GM12864 (cell line): ENCODE data around the gene CDH23.

Source experiments
- DNase-seq: peaks from one replicate; pipeline ENCODE4 v3.0.0-alpha.2; 2011; ENCODE audit warnings: low read depth
- H3K4me3 ChIP-seq: 2 replicates; pipeline ENCODE4 v1.5.1; 2011; ENCODE audit warnings: mild to moderate bottlenecking, low read depth, low read length, control low read depth
- CTCF ChIP-seq: IDR thresholded peaks from 2 replicates; pipeline ENCODE4 v1.5.1; 2011; ENCODE audit warnings: low read depth, mild to moderate bottlenecking, moderate library complexity, low read length, control low read depth, inconsistent platforms; ENCODE audit errors: missing control alignments

The CDH23 gene

GRCh38 chr10:71444284-71445054 is 47.7 kb downstream of the CDH23 start:
- no peak for TF ChIP-seq CTCF
- no peak overlapping the region for H3K4me3 ChIP-seq
- no peak for DNase-seq

GRCh38 chr10:71447676-71448075 is 51.0 kb downstream of the CDH23 start:
- H3K4me3 ChIP-seq: no peak overlapping the region
- no peak for TF ChIP-seq CTCF
- no peak for DNase-seq

- no peak overlapping the region for H3K4me3 ChIP-seq
- DNase-seq: no peak
- TF ChIP-seq CTCF: no peak
Measured at GRCh38 chr10:71448146-71448545, 51.4 kb downstream of the CDH23 start.

GRCh38 chr10:71449026-71449425 is 52.3 kb downstream of the CDH23 start:
- no peak for DNase-seq
- H3K4me3 ChIP-seq: no peak overlapping the region
- TF ChIP-seq CTCF: no peak

- DNase-seq: no peak
- TF ChIP-seq CTCF: no peak
- H3K4me3 ChIP-seq: no peak overlapping the region
Measured at GRCh38 chr10:71451754-71452153, 55.0 kb downstream of the CDH23 start.

- H3K4me3 ChIP-seq: no peak overlapping the region
- no peak for DNase-seq
- no peak for TF ChIP-seq CTCF
Measured at GRCh38 chr10:71453186-71453585, 56.5 kb downstream of the CDH23 start.

GRCh38 chr10:71454347-71454746 is 57.6 kb downstream of the CDH23 start:
- no peak for TF ChIP-seq CTCF
- no peak overlapping the region for H3K4me3 ChIP-seq
- DNase-seq: no peak
